ENCODE results near the gene SMG6.

Gene SMG6

DNA sequence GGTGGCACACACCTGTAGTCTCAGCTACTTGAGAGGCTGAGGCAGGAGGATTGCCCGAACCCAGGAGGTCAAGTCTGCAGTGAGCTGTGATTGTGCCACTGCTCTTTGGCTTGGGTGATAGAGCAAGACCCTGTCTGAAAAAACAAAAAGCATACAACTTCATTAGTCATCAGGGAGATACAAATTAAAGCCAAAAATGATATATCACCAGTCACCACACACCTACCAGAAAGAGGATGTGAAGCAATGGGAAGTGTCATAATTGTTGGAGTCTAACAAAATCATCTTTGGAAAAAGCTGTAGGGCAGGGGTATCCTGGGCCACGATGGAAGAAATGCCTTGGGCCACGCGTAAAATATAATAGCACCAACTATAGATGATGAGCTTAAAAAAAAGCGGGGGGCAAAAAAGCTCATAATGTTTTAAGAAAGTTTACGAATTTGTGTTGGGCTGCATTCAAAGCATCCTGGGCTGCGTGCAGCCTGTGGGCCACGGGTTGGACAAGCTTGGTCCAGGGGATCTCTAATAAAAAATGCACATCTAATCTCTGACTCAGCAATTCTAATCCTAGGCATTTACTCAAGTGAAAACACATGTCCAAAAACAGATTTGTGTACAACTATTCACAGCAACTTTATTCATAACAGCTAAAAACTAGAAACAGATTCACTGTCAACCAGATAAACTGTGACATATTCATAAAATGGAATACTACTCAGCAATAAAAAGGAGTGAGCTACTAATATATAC is 182.8 kb downstream of the SMG6 start:
- ATAC-seq: 0 out of 3 replicates have a peak, but pooled peaks have one; percentile 37
- TF ChIP-seq TOX (CRISPR knock-in tag; IDR thresholded peaks at IDR 0.05; ENCODE audit: borderline replicate concordance) (no peak), ESRRG (CRISPR knock-in tag; IDR thresholded peaks at IDR 0.05) (no peak), RARB (CRISPR knock-in tag; IDR thresholded peaks at IDR 0.05) (no peak), CREB5 (CRISPR knock-in tag; IDR thresholded peaks at IDR 0.05; ENCODE audit: low read depth) (no peak), ISL1 (CRISPR knock-in tag; IDR thresholded peaks at IDR 0.05) (no peak), TCF4 (CRISPR knock-in tag; IDR thresholded peaks at IDR 0.05; ENCODE audit: borderline replicate concordance) (no peak), ZFP3 (CRISPR knock-in tag; IDR thresholded peaks at IDR 0.05) (no peak), ZNF8 (CRISPR knock-in tag; IDR thresholded peaks at IDR 0.05) (no peak), TSHZ2 (CRISPR knock-in tag; IDR thresholded peaks at IDR 0.05) (no peak), PPARA (CRISPR knock-in tag; IDR thresholded peaks at IDR 0.05; ENCODE audit: borderline replicate concordance) (no peak), BACH2 (CRISPR knock-in tag; IDR thresholded peaks at IDR 0.05; ENCODE audit: borderline replicate concordance) (no peak), GLIS3 (CRISPR knock-in tag; IDR thresholded peaks at IDR 0.05) (no peak), CSDC2 (CRISPR knock-in tag; IDR thresholded peaks at IDR 0.05) (no peak), ZFP30 (CRISPR knock-in tag; IDR thresholded peaks at IDR 0.05) (no peak), POU6F1 (CRISPR knock-in tag; IDR thresholded peaks at IDR 0.05; ENCODE audit: borderline replicate concordance, low read depth) (no peak)
- TF ChIP-seq, protein P1, sequence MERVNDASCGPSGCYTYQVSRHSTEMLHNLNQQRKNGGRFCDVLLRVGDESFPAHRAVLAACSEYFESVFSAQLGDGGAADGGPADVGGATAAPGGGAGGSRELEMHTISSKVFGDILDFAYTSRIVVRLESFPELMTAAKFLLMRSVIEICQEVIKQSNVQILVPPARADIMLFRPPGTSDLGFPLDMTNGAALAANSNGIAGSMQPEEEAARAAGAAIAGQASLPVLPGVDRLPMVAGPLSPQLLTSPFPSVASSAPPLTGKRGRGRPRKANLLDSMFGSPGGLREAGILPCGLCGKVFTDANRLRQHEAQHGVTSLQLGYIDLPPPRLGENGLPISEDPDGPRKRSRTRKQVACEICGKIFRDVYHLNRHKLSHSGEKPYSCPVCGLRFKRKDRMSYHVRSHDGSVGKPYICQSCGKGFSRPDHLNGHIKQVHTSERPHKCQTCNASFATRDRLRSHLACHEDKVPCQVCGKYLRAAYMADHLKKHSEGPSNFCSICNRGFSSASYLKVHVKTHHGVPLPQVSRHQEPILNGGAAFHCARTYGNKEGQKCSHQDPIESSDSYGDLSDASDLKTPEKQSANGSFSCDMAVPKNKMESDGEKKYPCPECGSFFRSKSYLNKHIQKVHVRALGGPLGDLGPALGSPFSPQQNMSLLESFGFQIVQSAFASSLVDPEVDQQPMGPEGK (CRISPR knock-in tag; IDR thresholded peaks at IDR 0.05; ENCODE audit: borderline replicate concordance): no peak
- TF ChIP-seq, protein P2, sequence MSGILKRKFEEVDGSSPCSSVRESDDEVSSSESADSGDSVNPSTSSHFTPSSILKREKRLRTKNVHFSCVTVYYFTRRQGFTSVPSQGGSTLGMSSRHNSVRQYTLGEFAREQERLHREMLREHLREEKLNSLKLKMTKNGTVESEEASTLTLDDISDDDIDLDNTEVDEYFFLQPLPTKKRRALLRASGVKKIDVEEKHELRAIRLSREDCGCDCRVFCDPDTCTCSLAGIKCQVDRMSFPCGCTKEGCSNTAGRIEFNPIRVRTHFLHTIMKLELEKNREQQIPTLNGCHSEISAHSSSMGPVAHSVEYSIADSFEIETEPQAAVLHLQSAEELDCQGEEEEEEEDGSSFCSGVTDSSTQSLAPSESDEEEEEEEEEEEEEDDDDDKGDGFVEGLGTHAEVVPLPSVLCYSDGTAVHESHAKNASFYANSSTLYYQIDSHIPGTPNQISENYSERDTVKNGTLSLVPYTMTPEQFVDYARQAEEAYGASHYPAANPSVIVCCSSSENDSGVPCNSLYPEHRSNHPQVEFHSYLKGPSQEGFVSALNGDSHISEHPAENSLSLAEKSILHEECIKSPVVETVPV (CRISPR knock-in tag; IDR thresholded peaks at IDR 0.05): no peak

GRCh38 chr17:2113279-2113622 is 190.3 kb downstream of the SMG6 start:
- ATAC-seq: no peak

More at GRCh38 chr17:2113279-2113622, 190.3 kb downstream of the SMG6 start:
- TF ChIP-seq SNAI2 (CRISPR knock-in tag; IDR thresholded peaks at IDR 0.05) (no peak), ZFP3 (CRISPR knock-in tag; IDR thresholded peaks at IDR 0.05) (no peak), BACH2 (CRISPR knock-in tag; IDR thresholded peaks at IDR 0.05; ENCODE audit: borderline replicate concordance) (no peak), GLIS3 (CRISPR knock-in tag; IDR thresholded peaks at IDR 0.05) (no peak), CREB5 (CRISPR knock-in tag; IDR thresholded peaks at IDR 0.05; ENCODE audit: low read depth) (no peak), TCF4 (CRISPR knock-in tag; IDR thresholded peaks at IDR 0.05; ENCODE audit: borderline replicate concordance) (no peak)
